Suprapubic skin (tissue), 4 donors: ENCODE results near the gene GRPEL1. TPM values are rescaled to one million over a fixed set of nuclear protein-coding genes. Genes with fewer than 3 reads are reported as not detected.

ENCODE experiments used
- DNase-seq, 2 donors: peaks; one replicate each; pipeline ENCODE4 v3.0.0-alpha.2; 2019; ENCODE audit warnings: low spot score in 2 of 2
- H3K27ac ChIP-seq: fragments of 200-600 bp; sonication (generic); one replicate; pipeline ENCODE4 v1.5.1; 2019
- H3K27me3 ChIP-seq: fragments of 200-600 bp; sonication (generic); one replicate; pipeline ENCODE4 v1.5.1; 2019
- H3K36me3 ChIP-seq: fragments of 200-600 bp; sonication (generic); one replicate; pipeline ENCODE4 v1.5.1; 2019
- H3K4me1 ChIP-seq: fragments of 200-600 bp; sonication (generic); one replicate; pipeline ENCODE4 v1.5.1; 2019
- H3K4me3 ChIP-seq: fragments of 200-600 bp; sonication (generic); one replicate; pipeline ENCODE4 v1.5.1; 2019; ENCODE audit warnings: mild to moderate bottlenecking
- H3K9me3 ChIP-seq: fragments of 200-600 bp; sonication (generic); one replicate; pipeline ENCODE4 v1.5.1; 2019
- EP300 ChIP-seq: sonication (generic); formaldehyde crosslinking; IDR thresholded peaks from one replicate; pipeline ENCODE4 v1.6.1; 2017; ENCODE audit warnings: antibody characterized with exemption
- POLR2A ChIP-seq, 2 donors: fragments of 450-650 bp; IDR thresholded peaks; one replicate each; pipeline ENCODE4 v1.6.1; 2017; ENCODE audit warnings: antibody characterized with exemption in 2 of 2, mild to moderate bottlenecking in 2 of 2, moderate library complexity in 2 of 2
- POLR2AphosphoS5 ChIP-seq, 3 donors: sonication (generic); formaldehyde crosslinking; IDR thresholded peaks; one replicate each; pipeline ENCODE4 v1.6.1; 2017; ENCODE audit warnings: antibody characterized with exemption in 3 of 3
- WGBS: methylation state at CpG from one replicate; pipeline ENCODE4 v1.1.5; 2018; 5-methylcytosine and 5-hydroxymethylcytosine counted together
- total RNA-seq, 4 donors: library from RNA; depleted of rRNA; stranded (reverse); fragments of >200 nt; gene quantifications; one replicate each; pipeline ENCODE4 v1.1.0, GENCODE V29; 2016
- TF ChIP-seq, protein P1 (sequence below), 2 donors: fragments of 200-600 bp in 1 of 2; fragments of 450-650 bp in 1 of 2; sonication (generic) in 1 of 2; IDR thresholded peaks; one replicate each; pipeline ENCODE4 v1.5.1; 2016 to 2019; ENCODE audit warnings: antibody characterized with exemption in 2 of 2, mild to moderate bottlenecking in 1 of 2, moderate library complexity in 1 of 2

GRPEL1 gene
- total RNA-seq, 4 donors from 2014 or later = 18.2 to 32.4 (median 25.3) TPM

DNA sequence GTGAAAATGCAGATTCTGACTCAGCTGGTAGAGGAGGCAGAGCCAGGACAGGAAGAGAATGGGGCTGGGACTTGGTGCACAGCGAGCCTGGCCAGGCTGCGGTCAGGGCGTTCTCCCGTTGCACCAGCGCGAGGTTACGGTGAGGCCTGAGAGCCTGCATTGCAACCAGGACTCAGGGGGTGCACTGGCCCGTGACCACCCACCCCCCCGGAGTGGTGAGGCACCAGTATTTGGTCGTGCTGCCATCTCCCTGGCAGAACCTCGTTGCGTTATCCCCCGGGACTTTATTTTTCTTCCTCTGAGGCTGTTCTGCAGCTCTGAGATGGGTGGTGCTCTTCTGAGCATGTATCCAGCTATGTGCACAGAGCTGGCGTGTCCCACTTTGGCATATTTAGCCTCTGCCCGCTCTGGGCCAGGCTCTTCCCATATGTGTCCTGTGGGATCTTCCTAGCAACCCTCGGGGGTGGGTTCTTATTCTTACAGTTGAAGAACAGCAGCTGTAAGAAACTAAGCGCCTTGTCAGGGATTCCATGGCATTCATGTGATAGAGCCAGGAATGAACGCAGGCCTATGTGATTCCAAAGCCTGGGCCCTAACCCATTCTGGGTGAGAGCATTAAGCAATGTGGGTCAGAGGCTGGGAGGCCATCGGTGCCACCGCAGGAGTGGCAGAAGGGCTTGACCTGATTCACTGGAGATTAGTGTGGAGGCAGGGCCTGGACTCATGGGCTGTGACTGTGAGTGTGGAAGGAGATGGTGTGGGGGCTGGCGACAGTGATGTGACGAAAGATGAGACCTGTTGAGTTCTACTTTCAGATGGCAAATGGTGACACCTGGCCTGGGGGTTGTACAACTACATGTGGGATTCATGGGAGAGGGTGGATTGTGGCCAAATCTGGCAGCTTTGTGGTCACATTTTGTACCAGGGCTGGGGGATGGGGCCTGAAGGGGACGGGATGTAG, 21.6 kb downstream of the GRPEL1 start:
- peaks cover 46% of the 10 kb centered on the region for H3K4me1 ChIP-seq
- no peaks in the 10 kb centered on the region for H3K27me3 ChIP-seq
- DNase-seq = no peak
- no peak for TF ChIP-seq EP300
- TF ChIP-seq, protein P1, sequence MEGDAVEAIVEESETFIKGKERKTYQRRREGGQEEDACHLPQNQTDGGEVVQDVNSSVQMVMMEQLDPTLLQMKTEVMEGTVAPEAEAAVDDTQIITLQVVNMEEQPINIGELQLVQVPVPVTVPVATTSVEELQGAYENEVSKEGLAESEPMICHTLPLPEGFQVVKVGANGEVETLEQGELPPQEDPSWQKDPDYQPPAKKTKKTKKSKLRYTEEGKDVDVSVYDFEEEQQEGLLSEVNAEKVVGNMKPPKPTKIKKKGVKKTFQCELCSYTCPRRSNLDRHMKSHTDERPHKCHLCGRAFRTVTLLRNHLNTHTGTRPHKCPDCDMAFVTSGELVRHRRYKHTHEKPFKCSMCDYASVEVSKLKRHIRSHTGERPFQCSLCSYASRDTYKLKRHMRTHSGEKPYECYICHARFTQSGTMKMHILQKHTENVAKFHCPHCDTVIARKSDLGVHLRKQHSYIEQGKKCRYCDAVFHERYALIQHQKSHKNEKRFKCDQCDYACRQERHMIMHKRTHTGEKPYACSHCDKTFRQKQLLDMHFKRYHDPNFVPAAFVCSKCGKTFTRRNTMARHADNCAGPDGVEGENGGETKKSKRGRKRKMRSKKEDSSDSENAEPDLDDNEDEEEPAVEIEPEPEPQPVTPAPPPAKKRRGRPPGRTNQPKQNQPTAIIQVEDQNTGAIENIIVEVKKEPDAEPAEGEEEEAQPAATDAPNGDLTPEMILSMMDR (IDR thresholded peaks at IDR 0.05) = no peak
- no peak for TF ChIP-seq POLR2A (IDR thresholded peaks at IDR 0.05)
- no peak for TF ChIP-seq POLR2AphosphoS5 (IDR thresholded peaks at IDR 0.05)
- H3K27ac ChIP-seq = peak overlapping the region; percentile 92
- 71% methylated on average over 22 of the region's 23 CpGs for WGBS
- peak overlapping the region; percentile 15 for H3K4me3 ChIP-seq
- peaks cover 4% of the 10 kb centered on the region for H3K36me3 ChIP-seq
- H3K9me3 ChIP-seq = no peaks in the 10 kb centered on the region

DNA sequence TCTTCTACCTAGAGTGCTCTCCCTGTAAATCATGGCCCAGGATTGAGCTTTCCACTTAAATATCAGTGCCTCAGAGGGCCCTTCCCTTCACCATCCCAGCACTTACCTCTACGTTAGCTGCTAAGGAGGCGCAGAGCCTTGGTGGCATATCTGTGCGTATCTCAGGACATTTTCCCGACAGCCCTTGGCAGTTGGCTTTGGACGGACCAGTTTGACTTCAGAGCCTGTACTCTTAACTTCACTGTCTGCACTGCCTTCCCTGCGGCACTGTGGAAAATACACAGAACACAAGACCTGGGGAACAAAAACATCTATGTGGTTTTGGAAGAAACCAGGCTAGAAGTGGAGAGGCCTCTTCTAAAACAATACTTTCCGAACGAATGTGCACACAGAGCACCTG, 22.3 kb downstream of the GRPEL1 start:
- TF ChIP-seq POLR2AphosphoS5 (IDR thresholded peaks at IDR 0.05) (no peak), EP300 (no peak), POLR2A (IDR thresholded peaks at IDR 0.05) (no peak)
- TF ChIP-seq, protein P1 (IDR thresholded peaks at IDR 0.05) = no peak
- peak overlapping the region; percentile 92 for H3K27ac ChIP-seq
- H3K27me3 ChIP-seq = no peaks in the 10 kb centered on the region
- H3K36me3 ChIP-seq = peaks cover 4% of the 10 kb centered on the region
- H3K9me3 ChIP-seq = no peaks in the 10 kb centered on the region
- WGBS = 59% methylated on average over 8 of the region's 8 CpGs
- peaks cover 48% of the 10 kb centered on the region for H3K4me1 ChIP-seq
- no peak for DNase-seq
- H3K4me3 ChIP-seq = peak overlapping the region; percentile 91

DNA sequence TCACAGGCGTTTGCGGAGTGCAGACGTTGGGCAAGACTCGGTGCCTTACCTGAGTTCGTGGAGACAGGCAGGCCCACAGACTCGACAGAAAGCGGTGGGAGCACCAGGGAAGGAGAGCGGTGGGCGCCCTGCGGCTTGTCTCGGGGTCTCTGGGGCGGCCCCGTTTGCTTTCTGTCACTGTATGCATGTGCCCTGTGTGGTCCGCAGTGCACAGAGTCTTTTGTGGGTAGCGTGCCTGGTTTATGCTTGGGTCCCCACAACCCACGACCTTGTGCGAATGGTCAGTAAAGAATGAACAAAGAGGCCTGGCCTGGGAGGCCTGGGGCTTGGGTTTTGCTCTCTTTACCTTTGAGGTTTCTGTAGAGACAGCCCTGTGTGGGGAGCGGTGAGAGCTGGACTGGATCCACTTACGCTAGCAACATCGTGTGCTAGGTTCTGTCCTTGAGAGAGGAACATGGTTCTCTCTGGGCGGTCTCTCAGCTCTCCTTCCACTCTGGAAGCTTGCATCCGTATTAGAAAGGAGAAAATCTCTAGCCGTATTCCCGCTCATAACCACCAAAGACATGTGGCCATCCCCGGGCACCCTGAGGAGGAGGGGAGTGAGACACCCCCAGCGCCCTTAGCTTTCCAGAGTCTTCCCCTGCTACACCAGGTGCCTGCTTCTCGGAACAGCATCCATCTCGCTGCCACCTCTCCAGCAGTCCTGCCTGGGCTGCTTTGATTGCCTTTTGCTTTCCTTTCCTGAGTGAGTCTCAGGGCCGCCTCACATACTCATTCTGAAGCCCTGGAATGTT, 23.5 kb downstream of the GRPEL1 start:
- no peaks in the 10 kb centered on the region for H3K9me3 ChIP-seq
- no peaks in the 10 kb centered on the region for H3K27me3 ChIP-seq
- DNase-seq = no peak
- 24% methylated on average over 9 of the region's 29 CpGs for WGBS
- peak overlapping the region; percentile 92 for H3K27ac ChIP-seq
- H3K4me1 ChIP-seq = peaks cover 48% of the 10 kb centered on the region
- no peaks in the 10 kb centered on the region for H3K36me3 ChIP-seq
- no peak for TF ChIP-seq POLR2A (IDR thresholded peaks at IDR 0.05)
- H3K4me3 ChIP-seq = peak overlapping the region; percentile 91

DNA sequence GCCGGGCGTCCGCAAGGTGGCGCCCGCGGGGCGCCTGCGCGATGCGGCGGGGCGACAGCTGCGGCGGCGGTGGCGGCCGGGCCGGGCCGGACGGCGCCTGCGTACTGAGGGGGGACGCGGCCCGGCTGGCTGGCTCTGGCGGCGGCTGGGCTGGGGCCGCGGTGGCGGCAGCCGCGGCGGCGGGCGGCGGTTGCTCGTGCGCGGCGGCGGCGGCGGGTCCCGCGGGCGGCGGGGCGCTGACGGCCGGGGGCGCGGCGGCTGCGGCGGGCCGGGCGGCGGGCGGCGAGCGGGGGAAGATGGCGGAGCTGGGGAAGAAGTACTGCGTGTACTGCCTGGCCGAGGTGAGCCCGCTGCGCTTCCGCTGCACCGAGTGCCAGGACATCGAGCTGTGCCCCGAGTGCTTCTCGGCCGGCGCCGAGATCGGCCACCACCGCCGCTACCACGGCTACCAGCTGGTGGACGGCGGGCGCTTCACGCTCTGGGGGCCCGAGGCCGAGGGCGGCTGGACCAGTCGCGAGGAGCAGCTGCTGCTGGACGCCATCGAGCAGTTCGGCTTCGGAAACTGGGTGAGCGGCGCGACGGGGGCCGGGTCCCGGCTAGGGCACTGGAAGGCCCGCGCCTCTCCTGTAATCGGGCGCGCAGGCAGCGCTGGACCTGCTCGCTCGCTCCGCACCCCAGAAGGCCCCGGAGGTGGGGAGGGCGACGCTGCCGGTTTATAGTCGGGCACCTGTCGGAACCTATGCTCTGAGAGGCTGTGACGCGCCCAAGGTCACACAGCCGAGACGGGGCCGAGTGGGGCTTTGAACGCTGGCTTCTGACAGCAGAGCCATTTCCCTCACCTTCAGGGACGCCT, 24.4 kb downstream of the GRPEL1 start, which contains the start of gene TADA2B:
TADA2B (plus strand) TSS at position 89 of the 853 bp plus-strand sequence; CDS start at position 297, 208 bp downstream.
- H3K4me1 ChIP-seq = peaks cover 48% of the 10 kb centered on the region
- peak in 1 of 2 donors; percentile 79 for DNase-seq
- TF ChIP-seq POLR2AphosphoS5 (IDR thresholded peaks at IDR 0.05) = peak in 1 of 3 donors; percentile 16
- TF ChIP-seq, protein P1 (IDR thresholded peaks at IDR 0.05) = no peak
- H3K27ac ChIP-seq = peak within 1 kb of the TSS; percentile 92
- peak within 1 kb of the TSS; percentile 91 for H3K4me3 ChIP-seq
- H3K27me3 ChIP-seq = no peaks in the 10 kb centered on the region
- WGBS = under 1% methylated on average over 34 of the region's 119 CpGs
- no peaks in the 10 kb centered on the region for H3K9me3 ChIP-seq
- no peaks in the 10 kb centered on the region for H3K36me3 ChIP-seq
